SKM-1 (cell line): ENCODE data around the gene OR8D4.
"Not testable (repeated sequence)": the region's sequence is repeated elsewhere in the genome, so short reads cannot be mapped to it uniquely, and the experiment has no call there.

Experiments
- DNase-seq: peaks from one replicate; lab custom pipeline; 2025; ENCODE audit not compliant: unreplicated experiment; lab: John Stamatoyannopoulos, UW

Gene OR8D4

GRCh38 chr11:123901867-123902266 is at the start of gene OR8D4:
OR8D4 (plus strand) TSS chr11:123902167; CDS start chr11:123906432, 4,265 bp downstream.
- DNase-seq = no peak

DNA sequence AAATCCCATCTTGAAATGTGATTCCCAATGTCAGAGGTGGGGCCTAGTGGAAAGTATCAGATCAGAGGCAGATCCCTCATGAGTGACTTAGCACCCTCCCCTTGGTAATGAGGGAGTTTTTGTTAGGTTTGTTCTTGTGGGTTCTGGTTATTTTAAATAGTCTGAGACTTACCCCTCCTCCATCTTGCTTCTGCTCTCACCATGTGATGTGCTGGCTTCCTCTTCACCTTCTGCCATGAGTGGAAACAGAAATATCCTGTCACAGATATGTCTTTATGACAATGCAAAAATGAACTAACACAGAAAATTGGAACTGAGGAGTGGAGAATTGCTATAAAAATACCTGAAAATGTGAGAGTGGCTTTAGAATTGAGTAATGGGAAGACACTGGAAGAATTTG is 49.6 kb upstream of the OR8D4 start:
- DNase-seq = no peak

DNA sequence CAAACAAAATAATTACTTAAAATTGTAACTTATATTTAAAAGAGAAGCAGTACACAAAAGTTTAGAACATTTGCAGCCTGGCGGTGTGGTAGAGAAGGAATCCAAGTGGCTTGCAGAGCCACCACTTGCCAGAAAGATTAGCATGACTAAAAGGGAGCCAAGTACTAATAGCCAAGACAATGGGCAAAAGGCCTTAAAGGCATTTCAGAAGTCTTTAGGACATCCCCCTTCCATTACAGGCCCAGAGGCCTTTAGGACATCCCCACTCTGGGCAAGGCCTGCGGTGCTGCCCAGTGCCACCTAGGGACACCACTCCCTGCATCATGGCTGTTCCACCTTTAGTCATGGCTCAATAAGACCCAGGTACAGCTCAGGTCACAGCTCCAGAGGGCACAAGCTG is 48.9 kb upstream of the OR8D4 start:
- DNase-seq = no peak

- no peak for DNase-seq
These were observed 45.5 kb upstream of the OR8D4 start for GRCh38 chr11:123856444-123856843.

DNA sequence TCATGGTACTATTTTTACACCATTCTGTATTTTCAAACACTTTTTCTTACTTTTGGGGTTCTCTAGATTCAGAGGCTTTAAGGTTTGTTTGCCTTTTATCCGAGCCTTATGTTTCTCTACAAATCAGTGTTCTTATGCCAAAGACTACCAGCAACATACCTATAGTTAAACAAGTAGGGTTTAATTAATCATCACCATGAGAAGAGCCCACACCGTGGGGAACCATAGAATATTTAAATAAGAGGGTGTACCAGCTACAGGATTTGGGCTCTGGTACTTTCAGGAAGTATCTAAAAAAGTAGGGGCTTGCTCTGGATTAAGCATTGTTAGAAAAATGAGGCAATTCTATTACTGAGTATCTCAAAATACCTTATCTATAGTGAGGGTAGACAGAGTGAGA is 42.2 kb upstream of the OR8D4 start:
- DNase-seq = no peak

DNA sequence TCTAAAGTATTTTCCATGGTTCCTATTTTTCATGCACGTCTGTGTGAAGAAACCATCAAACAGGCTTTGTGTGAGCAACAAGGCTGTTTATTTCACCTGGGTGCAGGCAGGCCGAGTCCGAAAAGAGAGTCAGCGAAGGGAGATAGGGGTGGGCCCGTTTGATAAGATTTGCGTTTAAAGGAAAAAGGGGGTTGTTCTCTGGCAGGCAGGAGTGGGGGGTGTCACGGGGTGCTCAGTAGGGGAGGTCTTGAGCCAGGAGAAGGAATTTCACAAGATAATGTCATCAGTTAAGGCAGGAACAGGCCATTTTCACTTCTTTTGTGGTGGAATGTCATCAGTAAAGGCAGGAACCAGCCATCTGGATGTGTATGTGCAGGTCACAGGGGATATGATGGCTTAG is 36.7 kb upstream of the OR8D4 start:
- DNase-seq = not testable (repeated sequence)

DNA sequence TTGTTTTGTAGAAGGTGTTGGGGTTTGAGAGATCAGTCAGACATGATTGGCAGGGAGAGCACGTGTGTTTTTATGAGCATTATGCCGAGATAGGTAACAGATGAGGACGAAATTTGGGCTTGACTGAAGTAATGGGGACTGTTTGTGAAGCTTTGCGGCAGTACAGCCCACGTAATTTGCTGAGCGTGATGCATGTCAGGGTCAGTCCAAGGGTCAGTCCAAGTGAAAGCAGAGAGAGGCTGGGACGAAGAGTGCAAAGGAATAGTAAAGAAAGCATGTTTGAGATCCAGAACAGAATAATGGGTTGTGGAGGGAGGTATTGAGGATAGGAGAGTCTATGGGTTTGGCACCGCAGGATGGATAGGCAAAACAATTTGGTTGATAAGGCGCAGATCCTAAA is 34.2 kb upstream of the OR8D4 start:
- not testable (repeated sequence) for DNase-seq

DNA sequence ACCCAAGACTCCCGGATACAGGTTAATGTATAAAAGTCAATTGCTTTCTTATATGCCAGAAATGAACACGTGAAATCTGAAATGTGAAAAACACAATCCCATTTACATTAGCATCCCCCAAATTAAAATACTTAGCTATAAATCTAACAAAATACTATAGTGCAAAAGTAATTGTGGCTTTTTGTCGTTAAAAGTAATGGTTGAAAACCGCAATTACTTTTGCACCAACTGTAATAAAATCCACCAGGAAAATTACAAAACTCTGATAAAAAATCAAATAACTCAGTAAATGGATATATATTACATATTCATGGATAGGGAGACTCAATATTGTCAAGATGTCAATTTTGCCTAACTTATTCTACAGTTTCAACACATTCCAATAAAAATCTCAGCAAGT is 21.1 kb upstream of the OR8D4 start:
- DNase-seq = no peak

DNA sequence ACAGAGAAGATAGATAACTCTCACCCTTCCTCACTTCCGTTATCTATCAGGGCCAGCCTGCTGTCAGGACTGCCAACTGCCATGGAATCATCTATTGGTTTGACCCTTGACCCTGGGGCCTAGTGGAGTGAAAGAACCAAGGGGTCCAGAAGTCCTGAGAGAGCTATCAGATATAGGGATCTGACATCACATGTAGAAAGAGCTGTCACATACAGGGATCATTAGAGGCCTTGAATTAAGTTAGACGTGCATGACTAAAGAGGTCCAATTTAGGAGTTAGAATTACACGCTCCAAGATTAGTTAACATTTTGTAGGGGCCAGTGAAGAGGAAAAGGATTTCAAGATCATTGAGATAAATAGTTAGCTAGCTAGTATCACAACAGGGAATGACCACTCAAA is 16.4 kb upstream of the OR8D4 start, which contains the start of gene TMEM225:
Gene TMEM225 (minus strand): TSS at position 101 of the 400 bp plus-strand sequence. CDS start 245 bp downstream, outside the sequence.
- no peak for DNase-seq

DNA sequence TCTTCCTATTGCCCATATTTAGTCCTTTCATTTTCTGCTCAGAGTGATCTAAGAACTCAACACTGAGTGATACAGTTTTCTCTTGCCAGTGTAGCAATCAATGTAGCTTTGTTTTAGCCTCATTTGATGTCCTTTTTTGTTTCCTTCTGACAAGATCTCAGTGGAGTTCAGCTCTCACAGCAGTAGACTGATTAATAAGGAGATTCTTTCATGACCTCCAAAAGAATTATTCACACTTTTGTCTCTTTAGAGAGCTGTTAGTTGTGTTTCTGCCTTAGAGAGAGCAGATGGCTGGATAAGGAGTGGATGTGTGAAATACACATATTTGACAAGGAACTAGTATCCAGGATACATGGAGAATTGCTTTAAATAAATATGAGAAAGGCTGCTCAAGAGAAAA is 9.9 kb upstream of the OR8D4 start:
- no peak for DNase-seq

- no peak for DNase-seq
These were observed 2.2 kb upstream of the OR8D4 start for GRCh38 chr11:123899792-123900191.

DNA sequence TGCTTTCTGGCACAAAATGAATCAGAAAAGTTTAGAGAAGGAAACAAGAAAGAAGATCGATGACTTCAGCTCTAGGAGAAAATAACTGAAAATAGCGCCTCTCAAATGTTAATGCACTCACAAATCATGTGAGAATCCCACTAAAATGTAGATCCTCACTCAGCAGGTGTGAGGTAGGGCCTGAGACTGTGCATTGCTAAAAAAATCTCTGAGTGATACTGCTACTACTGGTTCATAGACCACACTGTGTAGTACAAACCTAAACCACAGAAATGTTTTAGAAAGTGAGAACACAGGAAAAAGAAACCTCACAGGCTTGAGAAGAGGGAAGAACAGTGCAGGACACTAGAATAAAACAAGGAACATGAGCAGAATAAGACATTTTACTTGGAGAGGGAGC is 2.0 kb downstream of the OR8D4 start:
- no peak for DNase-seq

- no peak for DNase-seq
These were observed 3.0 kb downstream of the OR8D4 start for GRCh38 chr11:123904932-123905331.

GRCh38 chr11:123905826-123906225 is 3.9 kb downstream of the OR8D4 start:
- DNase-seq = no peak

- no peak for DNase-seq
These were observed 19.0 kb downstream of the OR8D4 start for GRCh38 chr11:123920943-123921342.

GRCh38 chr11:123924027-123924426 is 22.1 kb downstream of the OR8D4 start:
- no peak for DNase-seq

DNA sequence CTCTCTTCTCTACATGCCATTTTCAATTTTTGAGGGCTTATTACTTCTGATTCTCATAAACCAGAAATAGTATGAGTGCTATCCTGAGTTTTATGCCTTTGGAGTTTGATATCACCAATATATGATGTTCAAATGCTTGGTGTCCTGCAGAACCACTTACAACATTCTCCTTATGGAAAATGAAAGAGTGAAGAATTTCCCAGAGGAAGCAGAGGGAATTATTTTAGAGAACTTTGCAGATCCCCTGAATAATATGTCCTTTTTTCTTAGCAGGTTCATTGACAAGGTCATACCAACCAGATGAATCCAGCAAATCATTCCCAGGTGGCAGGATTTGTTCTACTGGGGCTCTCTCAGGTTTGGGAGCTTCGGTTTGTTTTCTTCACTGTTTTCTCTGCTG is 37.4 kb downstream of the OR8D4 start, which contains the start of gene OR4D5:
Gene OR4D5 (plus strand): TSS at position 301 of the 400 bp plus-strand sequence. CDS start 0 bp downstream, at position 301.
- DNase-seq = no peak

DNA sequence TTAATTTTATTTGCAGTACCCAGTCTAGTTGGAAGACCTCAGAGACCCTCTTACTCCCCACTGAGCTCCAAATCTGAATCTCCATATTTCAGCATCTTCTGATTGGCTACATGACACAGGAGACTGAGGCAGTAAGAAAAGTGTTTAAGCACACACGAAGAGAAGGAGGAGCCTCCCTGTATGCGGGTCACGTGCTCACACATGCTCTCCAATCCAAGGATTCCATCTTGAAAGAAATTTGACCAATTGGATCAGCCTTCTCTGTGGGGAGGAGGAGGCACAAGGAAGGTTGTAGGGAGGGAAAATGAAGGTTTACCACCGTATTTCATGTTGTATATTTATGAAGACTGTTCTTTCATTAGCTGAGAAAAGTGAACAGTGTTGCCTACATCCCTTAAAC is 40.4 kb downstream of the OR8D4 start:
- DNase-seq = no peak

DNA sequence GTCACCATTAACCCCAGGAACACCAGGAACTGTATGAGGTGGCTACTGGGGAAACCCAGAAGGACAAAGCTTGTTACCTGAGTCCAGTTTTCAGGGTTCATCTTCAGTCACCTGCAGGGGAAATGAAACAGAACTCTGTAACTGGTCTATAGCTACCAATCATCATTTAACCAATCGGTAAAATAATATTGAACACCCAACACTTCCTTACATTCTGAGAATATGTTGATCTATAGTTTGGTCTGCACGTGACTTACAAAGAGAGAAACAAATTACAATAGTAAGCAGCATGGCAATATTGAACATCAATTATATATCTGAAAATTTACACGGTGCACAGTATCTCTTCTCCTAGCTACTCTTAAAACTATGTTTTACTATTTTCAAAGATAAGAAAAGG is 41.8 kb downstream of the OR8D4 start, which contains the start of gene OR6T1:
Gene OR6T1 (minus strand): TSS at position 101 of the 400 bp plus-strand sequence. CDS start 0 bp downstream, at position 101.
- no peak for DNase-seq

GRCh38 chr11:123945132-123945531 is 43.2 kb downstream of the OR8D4 start:
- no peak for DNase-seq

DNA sequence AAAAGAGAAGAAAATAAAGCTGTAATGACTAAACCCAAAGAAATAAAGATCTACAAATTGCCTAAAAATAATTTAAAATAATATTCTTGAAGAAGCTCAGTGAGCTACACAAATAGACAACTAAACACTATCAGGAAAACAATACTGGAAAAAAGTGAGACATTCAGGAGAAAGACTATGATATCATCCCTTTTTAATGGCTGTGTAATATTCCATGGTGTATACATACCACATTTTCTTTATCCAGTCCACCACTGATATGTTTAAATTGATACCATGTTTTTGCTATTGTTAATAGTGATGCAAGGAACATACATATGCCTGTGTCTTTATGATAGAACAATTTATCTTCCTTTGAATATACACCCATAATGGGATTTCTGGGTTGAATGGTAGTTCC is 54.8 kb downstream of the OR8D4 start:
- DNase-seq = no peak
